CD4-positive, alpha-beta T cell treated with Interferon gamma for 1 hour (primary cell): Measurements from ENCODE around the gene GCHFR.

Experiments used
- DNase-seq: peaks from one replicate; pipeline ENCODE4 v3.0.0-alpha.2; 2020

Gene GCHFR

GRCh38 chr15:40763801-40764628 is at the start of gene GCHFR:
Gene GCHFR, plus strand, starts transcription at chr15:40764068. Its CDS starts 113 bp downstream, at chr15:40764181.
- DNase-seq: peak; percentile 64

- DNase-seq: no peak
Measured at GRCh38 chr15:40714144-40714543, 49.7 kb upstream of the GCHFR start.

- DNase-seq: no peak
Measured at GRCh38 chr15:40716165-40716564, 47.7 kb upstream of the GCHFR start.

GRCh38 chr15:40721701-40722100 is 42.2 kb upstream of the GCHFR start:
- DNase-seq: no peak

GRCh38 chr15:40722354-40722753 is 41.5 kb upstream of the GCHFR start:
- no peak for DNase-seq

GRCh38 chr15:40722934-40723333 is 40.9 kb upstream of the GCHFR start:
- DNase-seq: no peak

- no peak for DNase-seq
Measured at GRCh38 chr15:40723919-40724318, 39.9 kb upstream of the GCHFR start.

GRCh38 chr15:40731034-40731433 is 32.8 kb upstream of the GCHFR start:
- DNase-seq: no peak

GRCh38 chr15:40736575-40736974 is 27.3 kb upstream of the GCHFR start:
- DNase-seq: no peak

- DNase-seq: no peak
Measured at GRCh38 chr15:40737048-40737447, 26.8 kb upstream of the GCHFR start.

- DNase-seq: no peak
Measured at GRCh38 chr15:40739047-40739446, 24.8 kb upstream of the GCHFR start.

- DNase-seq: no peak
Measured at GRCh38 chr15:40739854-40740253, 24.0 kb upstream of the GCHFR start.

- no peak for DNase-seq
Measured at GRCh38 chr15:40743485-40743901, 20.4 kb upstream of the GCHFR start.

- DNase-seq: peak; percentile 61
Measured at GRCh38 chr15:40743921-40744814, 19.7 kb upstream of the GCHFR start.

- no peak for DNase-seq
Measured at GRCh38 chr15:40744815-40745152, 19.1 kb upstream of the GCHFR start.

- DNase-seq: no peak
Measured at GRCh38 chr15:40746916-40747418, 16.9 kb upstream of the GCHFR start.

- DNase-seq: no peak
Measured at GRCh38 chr15:40747685-40748631, 15.9 kb upstream of the GCHFR start.

GRCh38 chr15:40749151-40749630 is 14.7 kb upstream of the GCHFR start:
- DNase-seq: no peak

GRCh38 chr15:40750885-40751284 is 13.0 kb upstream of the GCHFR start:
- no peak for DNase-seq

- DNase-seq: no peak
Measured at GRCh38 chr15:40751745-40752144, 12.1 kb upstream of the GCHFR start.

GRCh38 chr15:40754574-40754882 is 9.3 kb upstream of the GCHFR start:
- no peak for DNase-seq
